Measurements from ENCODE around the gene PSME1. TPM values are rescaled to one million over a fixed set of nuclear protein-coding genes. Genes with fewer than 3 reads are reported as not detected.

Gene PSME1
- total and polyA plus RNA-seq, 10 of the 15 experiments (the other 5 are each of a cell fraction or from before 2014, with no cell fraction given) = 250 to 1,378 (median 412) TPM

- Histone ChIP-seq H3K79me2 (ENCODE audit: control insufficient read depth, insufficient read depth, low read length) (peaks cover 12% of the 10 kb centered on the region), H4K20me1 (ENCODE audit: control insufficient read depth, insufficient read depth) (no peaks in the 10 kb centered on the region), H3K4me1 (ENCODE audit: control insufficient read depth, insufficient read depth, low read length) (peaks cover 7% of the 10 kb centered on the region), H3K27ac (ENCODE audit: control insufficient read depth, insufficient read depth) (no peak overlapping the region), H3K9ac (ENCODE audit: control insufficient read depth, insufficient read depth, low read length) (no peak overlapping the region), H3K9me3 (replicated peaks; ENCODE audit: control insufficient read depth, insufficient read depth, low read length) (no peaks in the 10 kb centered on the region), H3K36me3 (ENCODE audit: control insufficient read depth in 2 of 2, insufficient read depth in 2 of 2, low read length in 1 of 2) (no peaks in the 10 kb centered on the region), H3K4me2 (ENCODE audit: control insufficient read depth, insufficient read depth) (no peak overlapping the region), H2AFZ (ENCODE audit: control insufficient read depth, low read depth, low read length) (no peak overlapping the region), H3K27me3 (replicated peaks in 1 of 2; ENCODE audit: control insufficient read depth in 2 of 2, insufficient read depth in 2 of 2, low read length in 1 of 2) (no peaks in the 10 kb centered on the region), H3K4me3 (no peak overlapping the region)
- CTCF ChIA-PET = interaction anchor here (0.7 to 11.3 kb wide), 18 partner anchors 14 to 229 kb away, joined by 3 to 294 read pairs (median 5); partner anchors contain the start of genes CARMIL3, CHMP4A, IRF9 and PCK2
- in situ Hi-C loops (cut with MboI) (loop anchor here (25.0 kb wide), 1 partner anchor 798 kb away; the partner anchor contains the start of genes BCL2L2, PABPN1 and PPP1R3E), intact Hi-C loops (cut with micrococcal nuclease; ENCODE audit: unreplicated experiment) (no loop called here)
- FAIRE-seq (no peak), ATAC-seq (no peak), DNase-seq (ENCODE audit: low read depth, low spot score) (no peak)
- no TSS peak for BruUV-seq (replicated peaks)
- POLR2A ChIA-PET = interaction anchor here (0.8 to 5.8 kb wide), 7 partner anchors 16 to 58 kb away, joined by 3 to 90 read pairs (median 12); partner anchors contain the start of genes IRF9, PCK2, PSME1 and PSME2
- 97% methylated on average over 1 of the region's 1 CpG for WGBS (ENCODE audit: insufficient coverage, insufficient replicate concordance, low lambda C conversion rate, missing lambda C conversion rate)
- RAD21 ChIA-PET (ENCODE audit: unreplicated experiment) = interaction anchor here (0.6 to 6.9 kb wide), 11 partner anchors 8 to 197 kb away, joined by 3 to 153 read pairs (median 9); partner anchors contain the start of genes CIDEB, EMC9, IRF9 and PCK2
- SMC1A ChIA-PET (ENCODE audit: uncharacterized antibody, unreplicated experiment) = interaction anchor here (0.9 to 9.6 kb wide), 15 partner anchors 14 to 187 kb away, joined by 3 to 195 read pairs (median 14); partner anchors contain the start of genes CHMP4A, EMC9, IRF9 and PCK2
- TF ChIP-seq POU2F2 (IDR thresholded peaks at IDR 0.05; ENCODE audit: borderline replicate concordance, low read depth, low read length) = no peak
- TF ChIP-seq MAX (IDR thresholded peaks at IDR 0.05; ENCODE audit: low read depth, low read length) = no peak
- no peak for TF ChIP-seq MLLT1 (IDR thresholded peaks at IDR 0.05)
- TF ChIP-seq CHD2 (IDR thresholded peaks at IDR 0.05; ENCODE audit: borderline replicate concordance, low read depth, low read length) = no peak
- TF ChIP-seq SUZ12 (IDR thresholded peaks at IDR 0.05; ENCODE audit: unreplicated experiment) = no peak
- TF ChIP-seq REST (IDR thresholded peaks at IDR 0.05; ENCODE audit: low read depth, low read length) = no peak
- TF ChIP-seq RELB (IDR thresholded peaks at IDR 0.05; ENCODE audit: low read depth) = no peak
- TF ChIP-seq BRCA1 (IDR thresholded peaks at IDR 0.05; ENCODE audit: low read depth, low read length) = no peak
- TF ChIP-seq KAT2A (conservative IDR thresholded peaks at IDR 0.05; ENCODE audit: control insufficient read depth, low read depth, low read length) = no peak
- TF ChIP-seq ZBTB40 (IDR thresholded peaks at IDR 0.05; ENCODE audit: borderline replicate concordance) = no peak
- TF ChIP-seq SIX5 (IDR thresholded peaks at IDR 0.05; ENCODE audit: low read depth, low read length, severe bottlenecking) = no peak
Measured at GRCh38 chr14:24110523-24110922, 25.5 kb upstream of the PSME1 start.
